Stimulated activated CD8-positive, alpha-beta memory T cell treated with anti-CD3 and anti-CD28 coated beads, Interleukin-12 subunit alpha, Interleukin-12 subunit beta, amount 100 ng/mL, for 24 hours (primary cell): ENCODE results near the gene ASS1.

Source experiments
- DNase-seq: peaks from one replicate; pipeline ENCODE4 v3.0.0-alpha.2; 2020; ENCODE audit errors: extremely low read depth

The ASS1 gene

GRCh38 chr9:130531670-130532069 is 86.9 kb downstream of the ASS1 start:
- DNase-seq, result no peak

GRCh38 chr9:130532426-130533080 is 87.8 kb downstream of the ASS1 start:
- DNase-seq, result no peak

GRCh38 chr9:130535818-130536521 is 91.2 kb downstream of the ASS1 start:
- no peak for DNase-seq

GRCh38 chr9:130536701-130537107 is 91.9 kb downstream of the ASS1 start:
- DNase-seq, result no peak

- no peak for DNase-seq
Measured at GRCh38 chr9:130537346-130538050, 92.7 kb downstream of the ASS1 start.

GRCh38 chr9:130539420-130540223 is 94.9 kb downstream of the ASS1 start:
- no peak for DNase-seq

- no peak for DNase-seq
Measured at GRCh38 chr9:130541533-130541932, 96.8 kb downstream of the ASS1 start.

- DNase-seq, result no peak
Measured at GRCh38 chr9:130542038-130542437, 97.3 kb downstream of the ASS1 start.

- no peak for DNase-seq
Measured at GRCh38 chr9:130542457-130543228, 97.9 kb downstream of the ASS1 start.

GRCh38 chr9:130543368-130543767 is 98.6 kb downstream of the ASS1 start:
- no peak for DNase-seq

- no peak for DNase-seq
Measured at GRCh38 chr9:130543859-130544258, 99.1 kb downstream of the ASS1 start.

GRCh38 chr9:130544364-130544763 is 99.6 kb downstream of the ASS1 start:
- no peak for DNase-seq

GRCh38 chr9:130548103-130548502 is 103.3 kb downstream of the ASS1 start:
- no peak for DNase-seq

GRCh38 chr9:130549093-130549735 is 104.5 kb downstream of the ASS1 start:
- DNase-seq, result no peak
